Thyroid gland (tissue), 4 donors: ENCODE measurements around the gene RAP1GAP2. TPM values are rescaled to one million over a fixed set of nuclear protein-coding genes. Genes with fewer than 3 reads are reported as not detected.

Experiments
- DNase-seq, 2 donors: peaks; one replicate each; pipeline ENCODE4 v3.0.0-alpha.2; 2019
- H3K27ac ChIP-seq, 3 donors: fragments of 200-600 bp; sonication (generic); 1 replicate in 2 of 3; 2 replicates in 1 of 3; pipeline ENCODE4 v1.5.1; 2016 to 2019; ENCODE audit warnings: mild to moderate bottlenecking in 1 of 3, moderate library complexity in 1 of 3
- H3K27me3 ChIP-seq: fragments of 200-600 bp; sonication (generic); one replicate; pipeline ENCODE4 v1.5.1; 2019
- H3K36me3 ChIP-seq, 2 donors: fragments of 200-600 bp; sonication (generic); one replicate each; pipeline ENCODE4 v1.5.1; 2016 to 2019
- H3K4me1 ChIP-seq, 2 donors: fragments of 200-600 bp; sonication (generic); one replicate each; pipeline ENCODE4 v1.5.1; 2017 to 2019
- H3K4me3 ChIP-seq, 3 donors: fragments of 200-600 bp; sonication (generic); replicated peaks in 1 of 3; 1 replicate in 2 of 3; 2 replicates in 1 of 3; pipeline ENCODE4 v1.5.1; 2016; ENCODE audit warnings: mild to moderate bottlenecking in 1 of 3
- H3K9me3 ChIP-seq: fragments of 200-600 bp; sonication (generic); one replicate; pipeline ENCODE4 v1.5.1; 2017
- CTCF ChIP-seq, 6 experiments: fragments of 200-600 bp in 3 of 6; fragments of 450-650 bp in 3 of 6; sonication (generic) in 3 of 6; IDR thresholded peaks; one replicate each; pipeline ENCODE4 v1.5.1; 2016 to 2019; ENCODE audit warnings: antibody characterized with exemption in 6 of 6, mild to moderate bottlenecking in 2 of 6, inconsistent platforms in 1 of 6, moderate library complexity in 1 of 6
- POLR2A ChIP-seq, 2 donors: fragments of 450-650 bp; IDR thresholded peaks; one replicate each; pipeline ENCODE4 v1.6.1; 2017; ENCODE audit warnings: antibody characterized with exemption in 2 of 2, mild to moderate bottlenecking in 2 of 2, moderate library complexity in 1 of 2
- WGBS, 2 donors: methylation state at CpG; one replicate each; pipeline ENCODE4 v1.1.5; 2017; 5-methylcytosine and 5-hydroxymethylcytosine counted together
- intact Hi-C: fragments of 100-400 bp; cut with DNase I; formaldehyde crosslinking; loops from one replicate; pipeline ENCODE4 v1.15.1; 2023
- total RNA-seq, 4 donors: library from RNA; depleted of rRNA; stranded (reverse); fragments of >200 nt; gene quantifications; one replicate each; pipeline ENCODE4 v1.2.3, GENCODE V29; 2016

RAP1GAP2 gene
- total RNA-seq, 4 donors from 2014 or later: 5.9 to 8.4 (median 6.8) TPM

DNA sequence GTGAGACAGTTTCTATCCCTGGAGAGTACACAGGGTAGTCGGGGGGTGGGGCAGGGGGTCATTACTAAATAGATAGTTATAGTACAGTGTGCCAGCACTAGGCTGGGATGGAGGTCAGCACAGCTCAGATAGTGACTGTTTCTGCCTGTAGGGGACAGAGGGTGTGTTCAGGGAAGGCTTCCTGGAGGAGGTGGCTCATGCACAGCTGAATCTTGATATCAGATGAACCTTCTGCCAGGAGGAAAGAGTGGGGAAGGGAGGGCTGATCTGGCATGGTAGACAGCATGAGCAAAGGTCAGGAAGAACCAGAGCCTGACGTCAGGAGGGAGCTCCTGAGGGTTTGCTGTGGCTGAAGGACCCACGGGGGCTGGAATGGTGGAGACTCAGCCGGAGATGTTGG lies 210.6 kb downstream of the RAP1GAP2 start:
- TF ChIP-seq CTCF (IDR thresholded peaks at IDR 0.05) (no peak), POLR2A (IDR thresholded peaks at IDR 0.05) (no peak)
- H3K4me1 ChIP-seq: peaks cover 32 to 39% of the 10 kb centered on the region in 2 donors
- no peak overlapping the region for H3K27ac ChIP-seq
- H3K36me3 ChIP-seq: no peaks in the 10 kb centered on the region
- no peaks in the 10 kb centered on the region for H3K9me3 ChIP-seq
- intact Hi-C loops: no loop called here
- WGBS, 2 donors: 70 to 71% methylated on average over 4 of the region's 4 CpGs
- no peaks in the 10 kb centered on the region for H3K27me3 ChIP-seq
- DNase-seq: no peak
- no peak overlapping the region for H3K4me3 ChIP-seq

DNA sequence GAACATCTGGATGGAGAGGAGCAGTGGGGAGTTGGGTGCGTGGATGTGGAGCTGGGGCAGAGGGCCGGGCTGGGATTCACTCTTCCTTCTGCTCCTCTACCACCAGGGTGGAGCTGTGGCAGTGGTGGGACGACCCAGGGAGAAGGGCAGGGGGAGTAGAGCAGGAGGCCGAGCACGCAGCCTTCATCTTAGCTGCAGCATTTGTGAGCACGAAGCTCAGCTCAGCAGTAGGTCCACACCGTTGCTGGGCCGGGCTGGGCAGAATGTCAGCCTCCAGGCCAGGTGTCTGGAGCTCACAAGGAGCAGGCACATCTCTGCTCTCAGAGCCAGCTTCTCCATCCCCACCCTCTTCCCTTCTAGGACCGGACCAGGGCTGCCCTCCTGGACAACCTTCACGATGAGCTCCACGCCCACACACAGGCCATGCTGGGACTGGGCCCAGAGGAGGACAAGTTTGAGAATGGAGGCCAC lies 211.4 kb downstream of the RAP1GAP2 start:
- no peak overlapping the region for H3K4me3 ChIP-seq
- H3K27me3 ChIP-seq: no peaks in the 10 kb centered on the region
- no peak overlapping the region for H3K27ac ChIP-seq
- no peak for DNase-seq
- intact Hi-C loops: no loop called here
- TF ChIP-seq POLR2A (IDR thresholded peaks at IDR 0.05) (no peak), CTCF (IDR thresholded peaks at IDR 0.05) (no peak)
- H3K36me3 ChIP-seq: no peaks in the 10 kb centered on the region
- H3K9me3 ChIP-seq: no peaks in the 10 kb centered on the region
- H3K4me1 ChIP-seq: peaks cover 32 to 35% of the 10 kb centered on the region in 2 donors
- 93 to 96% methylated on average over 9 to 11 of the region's 11 CpGs for WGBS, 2 donors

DNA sequence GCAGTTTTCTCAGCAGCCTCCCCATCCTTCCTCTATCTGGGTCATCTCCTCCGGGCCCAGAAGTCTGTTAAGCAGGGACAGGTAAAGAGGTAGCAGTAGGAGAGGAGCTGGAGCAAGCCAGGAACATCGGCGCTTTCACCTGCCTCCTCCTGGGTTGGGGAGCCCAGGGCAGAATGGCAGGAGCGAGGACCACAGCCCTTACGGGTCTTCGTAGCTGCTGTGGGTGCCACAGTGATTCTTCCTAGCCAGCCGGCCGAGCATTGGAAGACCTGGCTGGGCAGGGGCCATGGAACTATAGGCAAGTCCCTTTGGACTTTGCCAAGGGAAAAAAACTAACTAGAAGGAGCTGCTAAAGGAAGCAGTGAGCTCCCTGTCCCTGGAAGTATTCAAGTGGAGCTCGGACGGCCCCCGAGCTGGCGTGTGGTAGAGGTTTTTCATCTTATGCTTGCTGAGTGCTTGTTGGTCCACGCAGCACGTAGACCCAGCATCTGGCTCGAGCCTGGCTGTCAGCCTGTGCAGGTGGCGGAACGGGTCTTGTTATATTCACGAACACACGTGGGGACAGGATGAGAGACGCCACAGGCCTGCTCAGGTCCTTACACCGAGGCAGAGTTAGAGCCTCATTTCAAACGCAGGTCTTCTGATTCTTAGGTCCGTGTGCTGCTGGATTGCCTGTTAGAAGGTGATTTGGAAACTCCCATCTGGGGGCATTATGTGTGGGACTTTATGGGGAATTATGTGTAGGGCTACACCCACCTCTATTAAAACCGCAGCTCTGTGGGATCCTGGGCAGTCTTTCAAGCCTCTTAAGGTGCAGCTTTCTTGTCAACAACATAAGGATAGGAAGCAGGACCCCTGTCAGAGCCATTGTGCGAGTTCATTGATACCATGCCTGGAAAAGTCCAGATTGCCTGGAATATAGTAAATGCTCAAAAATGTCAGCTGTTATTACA lies 212.4 kb downstream of the RAP1GAP2 start:
- TF ChIP-seq CTCF (IDR thresholded peaks at IDR 0.05): no peak
- no peak for TF ChIP-seq POLR2A (IDR thresholded peaks at IDR 0.05)
- Histone ChIP-seq H3K4me1 (peaks cover 23 to 25% of the 10 kb centered on the region in 2 donors), H3K9me3 (no peaks in the 10 kb centered on the region), H3K36me3 (no peaks in the 10 kb centered on the region), H3K27ac (no peak overlapping the region), H3K4me3 (no peak overlapping the region), H3K27me3 (no peaks in the 10 kb centered on the region)
- WGBS, 2 donors: 91 to 94% methylated on average over 23 to 25 of the region's 25 CpGs
- intact Hi-C loops: no loop called here
- DNase-seq: no peak

DNA sequence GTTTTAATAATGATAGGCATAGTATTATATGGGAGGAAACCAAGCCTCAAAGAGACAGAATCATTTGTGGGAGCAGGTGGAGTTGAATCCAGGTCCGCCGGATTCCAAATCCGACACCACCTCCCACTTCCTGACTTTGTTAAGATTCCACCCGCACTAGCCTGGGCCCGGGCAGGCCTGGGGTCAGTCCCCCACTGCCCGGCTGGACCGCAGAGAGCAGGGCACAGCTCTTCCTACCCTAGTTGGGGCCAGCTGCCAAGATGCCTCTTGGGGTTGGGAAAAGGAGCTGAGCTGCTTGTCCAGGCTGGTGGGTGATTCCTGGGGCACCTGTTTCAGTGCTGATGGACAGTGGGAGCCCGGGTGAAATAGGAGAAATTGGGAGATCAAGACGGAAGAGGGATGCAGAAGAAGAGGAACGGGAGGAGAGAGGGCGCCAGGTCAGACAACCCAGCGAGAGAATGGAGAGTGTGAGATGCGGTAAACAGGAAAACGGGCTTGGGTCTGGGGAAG lies 213.2 kb downstream of the RAP1GAP2 start:
- peaks cover 17 to 19% of the 10 kb centered on the region in 2 donors for H3K4me1 ChIP-seq
- DNase-seq: no peak
- 82 to 86% methylated on average over 14 of the region's 14 CpGs for WGBS, 2 donors
- H3K9me3 ChIP-seq: no peaks in the 10 kb centered on the region
- no peaks in the 10 kb centered on the region for H3K36me3 ChIP-seq
- H3K27me3 ChIP-seq: no peaks in the 10 kb centered on the region
- no peak for TF ChIP-seq POLR2A (IDR thresholded peaks at IDR 0.05)
- no peak for TF ChIP-seq CTCF (IDR thresholded peaks at IDR 0.05)
- intact Hi-C loops: no loop called here
- no peak overlapping the region for H3K27ac ChIP-seq
- H3K4me3 ChIP-seq: no peak overlapping the region

- Histone ChIP-seq H3K36me3 (no peaks in the 10 kb centered on the region), H3K27ac (no peak overlapping the region), H3K27me3 (no peaks in the 10 kb centered on the region), H3K4me1 (no peaks in the 10 kb centered on the region), H3K9me3 (no peaks in the 10 kb centered on the region), H3K4me3 (no peak overlapping the region)
- TF ChIP-seq CTCF (IDR thresholded peaks at IDR 0.05) (no peak), POLR2A (IDR thresholded peaks at IDR 0.05) (no peak)
- intact Hi-C loops: loop anchor here (2.0 kb wide), 1 partner anchor 183 kb away; no protein-coding TSS in a partner anchor
- no peak for DNase-seq
- WGBS, 2 donors: 94 to 95% methylated on average over 7 of the region's 7 CpGs
Measured at GRCh38 chr17:3011891-3012290, 215.7 kb downstream of the RAP1GAP2 start.
